Suprapubic skin (tissue), 4 donors: ENCODE results near the gene EMID1.

Source experiments
- POLR2A ChIP-seq, 2 donors: fragments of 450-650 bp; IDR thresholded peaks; one replicate each; pipeline ENCODE4 v1.6.1; 2017; ENCODE audit warnings: antibody characterized with exemption in 2 of 2, mild to moderate bottlenecking in 2 of 2, moderate library complexity in 2 of 2
- POLR2AphosphoS5 ChIP-seq, 3 donors: sonication (generic); formaldehyde crosslinking; IDR thresholded peaks; one replicate each; pipeline ENCODE4 v1.6.1; 2017; ENCODE audit warnings: antibody characterized with exemption in 3 of 3
- TF ChIP-seq, protein P1 (sequence below), 2 donors: fragments of 200-600 bp in 1 of 2; fragments of 450-650 bp in 1 of 2; sonication (generic) in 1 of 2; IDR thresholded peaks; one replicate each; pipeline ENCODE4 v1.5.1; 2016 to 2019; ENCODE audit warnings: antibody characterized with exemption in 2 of 2, mild to moderate bottlenecking in 1 of 2, moderate library complexity in 1 of 2

GRCh38 chr22:29165321-29166060 lies 40.2 kb upstream of the EMID1 start:
- TF ChIP-seq POLR2AphosphoS5 (IDR thresholded peaks at IDR 0.05) = no peak
- no peak for TF ChIP-seq POLR2A (IDR thresholded peaks at IDR 0.05)
- TF ChIP-seq, protein P1, sequence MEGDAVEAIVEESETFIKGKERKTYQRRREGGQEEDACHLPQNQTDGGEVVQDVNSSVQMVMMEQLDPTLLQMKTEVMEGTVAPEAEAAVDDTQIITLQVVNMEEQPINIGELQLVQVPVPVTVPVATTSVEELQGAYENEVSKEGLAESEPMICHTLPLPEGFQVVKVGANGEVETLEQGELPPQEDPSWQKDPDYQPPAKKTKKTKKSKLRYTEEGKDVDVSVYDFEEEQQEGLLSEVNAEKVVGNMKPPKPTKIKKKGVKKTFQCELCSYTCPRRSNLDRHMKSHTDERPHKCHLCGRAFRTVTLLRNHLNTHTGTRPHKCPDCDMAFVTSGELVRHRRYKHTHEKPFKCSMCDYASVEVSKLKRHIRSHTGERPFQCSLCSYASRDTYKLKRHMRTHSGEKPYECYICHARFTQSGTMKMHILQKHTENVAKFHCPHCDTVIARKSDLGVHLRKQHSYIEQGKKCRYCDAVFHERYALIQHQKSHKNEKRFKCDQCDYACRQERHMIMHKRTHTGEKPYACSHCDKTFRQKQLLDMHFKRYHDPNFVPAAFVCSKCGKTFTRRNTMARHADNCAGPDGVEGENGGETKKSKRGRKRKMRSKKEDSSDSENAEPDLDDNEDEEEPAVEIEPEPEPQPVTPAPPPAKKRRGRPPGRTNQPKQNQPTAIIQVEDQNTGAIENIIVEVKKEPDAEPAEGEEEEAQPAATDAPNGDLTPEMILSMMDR (IDR thresholded peaks at IDR 0.05) = no peak
